PFSK-1 (cell line): ENCODE measurements around the gene SOX12.

Experiments used
- POLR2AphosphoS5 ChIP-seq: IDR thresholded peaks from 2 replicates; pipeline ENCODE4 v1.6.1; 2012; ENCODE audit warnings: low read depth, mild to moderate bottlenecking, control low read depth, low read length, moderate library complexity
- SIN3A ChIP-seq: IDR thresholded peaks from 2 replicates; pipeline ENCODE4 v1.6.1; 2012; ENCODE audit warnings: mild to moderate bottlenecking, low read length, moderate library complexity, borderline replicate concordance; ENCODE audit not compliant: insufficient read depth
- TAF1 ChIP-seq: IDR thresholded peaks from 2 replicates; pipeline ENCODE4 v1.6.1; 2012; ENCODE audit warnings: low read length, control low read depth, borderline replicate concordance; ENCODE audit not compliant: insufficient read depth
- TF ChIP-seq, protein P1 (sequence below), 2 experiments: IDR thresholded peaks; 2 replicates each; pipeline versions ENCODE4 v1.6.1 to v1.8.0; 2011 to 2012; ENCODE audit warnings: low read depth in 2 of 2, low read length in 2 of 2, control low read depth in 1 of 2, inconsistent platforms in 1 of 2, mild to moderate bottlenecking in 1 of 2, moderate library complexity in 1 of 2; ENCODE audit not compliant: insufficient read depth in 1 of 2

- TF ChIP-seq, protein P1, sequence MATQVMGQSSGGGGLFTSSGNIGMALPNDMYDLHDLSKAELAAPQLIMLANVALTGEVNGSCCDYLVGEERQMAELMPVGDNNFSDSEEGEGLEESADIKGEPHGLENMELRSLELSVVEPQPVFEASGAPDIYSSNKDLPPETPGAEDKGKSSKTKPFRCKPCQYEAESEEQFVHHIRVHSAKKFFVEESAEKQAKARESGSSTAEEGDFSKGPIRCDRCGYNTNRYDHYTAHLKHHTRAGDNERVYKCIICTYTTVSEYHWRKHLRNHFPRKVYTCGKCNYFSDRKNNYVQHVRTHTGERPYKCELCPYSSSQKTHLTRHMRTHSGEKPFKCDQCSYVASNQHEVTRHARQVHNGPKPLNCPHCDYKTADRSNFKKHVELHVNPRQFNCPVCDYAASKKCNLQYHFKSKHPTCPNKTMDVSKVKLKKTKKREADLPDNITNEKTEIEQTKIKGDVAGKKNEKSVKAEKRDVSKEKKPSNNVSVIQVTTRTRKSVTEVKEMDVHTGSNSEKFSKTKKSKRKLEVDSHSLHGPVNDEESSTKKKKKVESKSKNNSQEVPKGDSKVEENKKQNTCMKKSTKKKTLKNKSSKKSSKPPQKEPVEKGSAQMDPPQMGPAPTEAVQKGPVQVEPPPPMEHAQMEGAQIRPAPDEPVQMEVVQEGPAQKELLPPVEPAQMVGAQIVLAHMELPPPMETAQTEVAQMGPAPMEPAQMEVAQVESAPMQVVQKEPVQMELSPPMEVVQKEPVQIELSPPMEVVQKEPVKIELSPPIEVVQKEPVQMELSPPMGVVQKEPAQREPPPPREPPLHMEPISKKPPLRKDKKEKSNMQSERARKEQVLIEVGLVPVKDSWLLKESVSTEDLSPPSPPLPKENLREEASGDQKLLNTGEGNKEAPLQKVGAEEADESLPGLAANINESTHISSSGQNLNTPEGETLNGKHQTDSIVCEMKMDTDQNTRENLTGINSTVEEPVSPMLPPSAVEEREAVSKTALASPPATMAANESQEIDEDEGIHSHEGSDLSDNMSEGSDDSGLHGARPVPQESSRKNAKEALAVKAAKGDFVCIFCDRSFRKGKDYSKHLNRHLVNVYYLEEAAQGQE (IDR thresholded peaks at IDR 0.05; ENCODE audit: insufficient read depth in 1 of 2, low read depth in 2 of 2, low read length in 2 of 2): no peak
- no peak; the same call in 1 of the 2 replicates for TF ChIP-seq POLR2AphosphoS5
- TF ChIP-seq SIN3A: peak; percentile 84; the same call in 1 of the 2 replicates
- no peak for TF ChIP-seq TAF1
Observed at GRCh38 chr20:326645-327185, 1.4 kb downstream of the SOX12 start.
